Measurements from ENCODE around the gene BCO1.

DNA sequence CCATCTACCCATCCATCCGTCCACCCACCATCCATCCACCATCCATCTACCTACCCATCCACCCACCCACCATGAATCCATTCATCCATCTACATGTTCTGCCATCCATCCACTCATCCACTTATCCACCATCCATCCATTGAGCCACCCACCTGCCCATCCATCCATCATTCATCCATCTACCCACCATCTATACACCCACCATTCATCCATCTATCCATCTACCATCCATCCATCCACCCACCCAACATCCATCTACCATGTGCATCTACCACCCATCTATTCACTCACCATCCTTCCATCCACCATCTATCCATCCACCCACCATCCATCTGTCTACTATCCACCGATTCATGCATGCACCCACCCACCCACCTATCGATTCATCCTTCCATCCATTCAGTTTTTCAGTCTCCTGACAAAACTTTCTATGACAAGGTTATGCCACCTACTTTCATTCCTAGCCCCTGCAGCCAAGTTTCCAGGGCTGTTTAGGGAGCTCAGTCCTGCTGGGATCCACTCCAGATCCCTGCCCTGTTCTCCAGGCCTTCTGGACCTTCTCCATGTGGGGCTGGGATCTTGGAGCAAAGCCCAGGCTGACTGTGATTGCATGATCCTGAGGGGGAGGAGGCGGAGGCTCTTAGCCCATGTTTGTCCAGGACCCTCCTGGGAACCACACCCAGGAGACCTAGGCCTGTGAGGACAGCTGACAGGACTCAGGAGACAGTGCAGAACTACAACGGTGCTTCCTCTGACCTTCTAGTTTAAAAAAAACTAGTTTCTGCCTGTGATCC lies 27.4 kb downstream of the BCO1 start:
- TF ChIP-seq, protein P1, sequence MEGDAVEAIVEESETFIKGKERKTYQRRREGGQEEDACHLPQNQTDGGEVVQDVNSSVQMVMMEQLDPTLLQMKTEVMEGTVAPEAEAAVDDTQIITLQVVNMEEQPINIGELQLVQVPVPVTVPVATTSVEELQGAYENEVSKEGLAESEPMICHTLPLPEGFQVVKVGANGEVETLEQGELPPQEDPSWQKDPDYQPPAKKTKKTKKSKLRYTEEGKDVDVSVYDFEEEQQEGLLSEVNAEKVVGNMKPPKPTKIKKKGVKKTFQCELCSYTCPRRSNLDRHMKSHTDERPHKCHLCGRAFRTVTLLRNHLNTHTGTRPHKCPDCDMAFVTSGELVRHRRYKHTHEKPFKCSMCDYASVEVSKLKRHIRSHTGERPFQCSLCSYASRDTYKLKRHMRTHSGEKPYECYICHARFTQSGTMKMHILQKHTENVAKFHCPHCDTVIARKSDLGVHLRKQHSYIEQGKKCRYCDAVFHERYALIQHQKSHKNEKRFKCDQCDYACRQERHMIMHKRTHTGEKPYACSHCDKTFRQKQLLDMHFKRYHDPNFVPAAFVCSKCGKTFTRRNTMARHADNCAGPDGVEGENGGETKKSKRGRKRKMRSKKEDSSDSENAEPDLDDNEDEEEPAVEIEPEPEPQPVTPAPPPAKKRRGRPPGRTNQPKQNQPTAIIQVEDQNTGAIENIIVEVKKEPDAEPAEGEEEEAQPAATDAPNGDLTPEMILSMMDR (conservative IDR thresholded peaks at IDR 0.05; ENCODE audit: low read length): no peak
- no peak for TF ChIP-seq EZH2phosphoT487 (IDR thresholded peaks at IDR 0.05; ENCODE audit: borderline replicate concordance, low read depth, low read length)
